HG02610 (cell line): Measurements from ENCODE around the gene KRTAP4-11.
"Not testable (repeated sequence)": the region's sequence is repeated elsewhere in the genome, so short reads cannot be mapped to it uniquely, and the experiment has no call there.

Experiments used
- ATAC-seq: cut with Tn5 transposase; IDR thresholded peaks from one replicate; pipeline ENCODE4 v1.9.1; 2021; ENCODE audit warnings: mild to moderate bottlenecking, moderate library complexity; ENCODE audit not compliant: unreplicated experiment

The KRTAP4-11 gene

DNA sequence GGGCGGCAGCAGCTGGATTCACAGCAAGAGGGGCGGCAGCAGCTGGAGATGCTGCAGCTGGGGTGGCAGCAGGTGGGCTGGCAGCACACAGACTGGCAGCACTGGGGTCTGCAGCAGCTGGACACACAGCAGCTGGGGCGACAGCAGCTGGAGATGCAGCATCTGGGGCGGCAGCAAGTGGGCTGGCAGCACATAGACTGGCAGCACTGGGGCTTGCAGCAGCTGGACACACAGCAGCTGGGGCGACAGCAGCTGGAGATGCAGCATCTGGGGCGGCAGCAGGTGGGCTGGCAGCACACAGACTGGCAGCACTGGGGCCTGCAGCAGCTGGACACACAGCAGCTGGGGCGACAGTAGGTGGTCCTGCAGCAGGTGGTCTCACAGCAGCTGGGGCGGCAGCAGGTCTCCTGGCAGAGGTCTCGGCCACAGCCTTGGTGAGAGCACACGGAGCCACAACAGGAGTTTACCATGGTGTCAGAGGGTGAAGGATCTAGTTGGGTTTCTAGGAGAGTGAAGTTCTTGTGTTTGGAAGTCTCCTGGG lies at the start of gene KRTAP4-11:
TSS of gene KRTAP4-11 (minus strand) at position 528 of the 541 bp plus-strand sequence. CDS start at position 470, 58 bp downstream.
- not testable (repeated sequence) for ATAC-seq

- ATAC-seq: no peak
These were observed 49.4 kb upstream of the KRTAP4-11 start for GRCh38 chr17:41167561-41167960.

DNA sequence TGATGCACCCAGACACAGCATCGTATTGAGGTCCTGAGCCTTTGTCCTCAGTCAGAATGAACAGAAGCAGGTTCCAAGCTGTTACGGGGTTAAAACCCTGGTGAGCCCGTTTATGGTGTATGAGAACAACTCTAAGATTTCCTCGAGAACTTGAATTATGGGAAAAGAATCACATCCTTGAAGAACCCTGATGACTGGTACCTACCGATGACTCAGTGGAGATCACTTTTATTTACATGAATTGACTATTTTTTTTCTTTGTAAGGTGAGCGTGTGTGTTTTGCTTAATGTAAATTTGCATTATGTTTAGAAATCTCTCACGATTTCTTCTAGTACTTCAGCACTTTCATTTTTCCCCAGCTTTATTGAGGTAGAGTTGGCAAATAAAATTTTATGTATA lies 45.7 kb upstream of the KRTAP4-11 start:
- ATAC-seq: no peak

DNA sequence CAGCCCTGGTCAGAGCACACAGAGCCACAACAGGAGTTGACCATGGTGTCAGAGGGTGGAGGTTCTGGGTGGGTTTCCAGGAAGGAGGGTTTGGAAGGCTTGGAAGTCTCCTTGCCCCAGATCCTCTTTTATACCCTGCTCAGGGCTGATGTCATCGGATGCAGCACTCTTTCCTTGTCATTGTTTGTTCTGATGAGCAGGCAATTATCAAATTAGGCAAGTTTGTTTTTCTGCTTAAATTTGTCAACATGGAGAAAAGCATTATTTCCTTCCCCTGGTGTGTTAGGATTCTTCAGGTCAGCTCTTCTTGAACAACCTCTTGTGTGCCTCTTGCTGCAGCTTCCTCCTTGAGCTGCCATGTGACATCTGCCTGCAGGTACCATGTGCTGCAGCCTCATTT lies 42.5 kb upstream of the KRTAP4-11 start, which contains the start of gene KRTAP4-4:
TSS of gene KRTAP4-4 (minus strand) at position 101 of the 400 bp plus-strand sequence. CDS start at position 44, 57 bp downstream.
- ATAC-seq: no peak

DNA sequence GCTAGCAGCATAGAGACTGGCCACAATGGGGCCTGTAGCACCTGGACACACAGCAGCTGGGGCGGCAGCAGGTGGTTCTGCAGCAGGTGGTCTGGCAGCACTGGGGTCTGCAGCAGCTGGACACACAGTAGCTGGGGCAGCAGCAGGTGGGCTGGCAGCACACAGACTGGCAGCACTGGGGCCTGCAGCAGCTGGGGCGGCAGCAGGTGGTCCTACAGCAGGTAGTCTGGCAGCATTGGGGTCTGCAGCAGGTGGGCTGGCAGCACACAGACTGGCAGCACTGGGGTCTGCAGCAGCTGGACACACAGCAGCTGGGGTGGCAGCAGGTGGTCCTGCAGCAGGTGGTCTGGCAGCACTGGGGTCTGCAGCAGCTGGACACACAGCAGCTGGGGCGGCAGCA lies 42.0 kb upstream of the KRTAP4-11 start:
- not testable (repeated sequence) for ATAC-seq

DNA sequence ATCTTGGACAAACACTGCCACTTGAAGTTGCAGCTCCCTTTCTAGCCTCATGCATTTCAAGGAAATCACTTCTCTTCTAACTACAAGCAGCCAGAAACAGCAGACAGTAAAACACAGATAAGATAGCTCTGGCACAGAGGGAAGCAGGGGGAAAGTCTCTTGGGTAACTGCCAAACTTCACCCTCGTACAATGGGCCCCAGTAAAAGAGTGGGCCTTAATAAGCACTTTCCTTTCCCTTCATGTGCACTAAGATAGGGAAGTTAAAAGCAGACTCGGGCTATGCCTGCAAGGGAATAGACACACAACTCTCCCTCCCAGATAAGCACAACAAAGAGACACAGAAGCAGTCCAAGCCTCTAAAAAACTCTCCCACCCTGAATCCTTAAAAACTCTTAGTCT lies 35.7 kb upstream of the KRTAP4-11 start:
- ATAC-seq: no peak

DNA sequence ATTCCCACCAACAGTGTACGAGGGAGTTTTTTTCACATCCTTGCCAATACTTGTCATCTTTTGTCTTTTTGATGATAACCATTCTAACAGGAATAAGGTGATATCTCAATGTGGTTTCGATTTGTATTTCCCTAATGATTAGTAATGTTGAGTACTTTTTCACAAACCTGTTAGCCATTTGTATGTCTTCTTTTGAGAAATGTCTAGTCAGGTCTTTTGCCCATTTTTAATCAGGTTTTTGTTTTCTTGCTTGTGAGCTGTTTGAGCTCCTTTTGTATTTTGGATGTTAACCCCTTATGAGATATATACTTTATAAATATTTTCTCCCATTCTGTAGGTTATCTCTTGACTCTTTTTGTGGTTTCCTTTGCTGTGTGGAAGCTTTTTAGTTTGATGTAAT lies 33.4 kb upstream of the KRTAP4-11 start:
- ATAC-seq: no peak

- no peak for ATAC-seq
These were observed 31.9 kb upstream of the KRTAP4-11 start for GRCh38 chr17:41150026-41150425.

DNA sequence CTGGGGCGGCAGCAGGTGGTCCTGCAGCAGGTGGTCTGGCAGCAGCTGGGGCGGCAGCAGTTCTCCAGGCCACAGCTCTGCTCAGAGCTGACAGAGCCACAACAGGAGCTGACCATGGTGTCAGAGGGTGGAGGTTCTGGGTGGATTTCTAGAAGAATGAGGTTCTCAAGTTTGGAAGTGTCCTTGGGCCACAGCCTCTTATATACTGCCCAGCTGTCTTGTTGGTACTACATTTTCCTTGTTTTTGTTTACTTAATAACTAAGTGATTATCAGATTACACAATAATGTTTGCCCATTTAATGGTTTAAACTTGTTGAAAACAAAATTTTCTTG lies 31.4 kb upstream of the KRTAP4-11 start, which contains the start of gene KRTAP4-5:
TSS of gene KRTAP4-5 (minus strand) at position 174 of the 334 bp plus-strand sequence. CDS start at position 116, 58 bp downstream.
- no peak for ATAC-seq

DNA sequence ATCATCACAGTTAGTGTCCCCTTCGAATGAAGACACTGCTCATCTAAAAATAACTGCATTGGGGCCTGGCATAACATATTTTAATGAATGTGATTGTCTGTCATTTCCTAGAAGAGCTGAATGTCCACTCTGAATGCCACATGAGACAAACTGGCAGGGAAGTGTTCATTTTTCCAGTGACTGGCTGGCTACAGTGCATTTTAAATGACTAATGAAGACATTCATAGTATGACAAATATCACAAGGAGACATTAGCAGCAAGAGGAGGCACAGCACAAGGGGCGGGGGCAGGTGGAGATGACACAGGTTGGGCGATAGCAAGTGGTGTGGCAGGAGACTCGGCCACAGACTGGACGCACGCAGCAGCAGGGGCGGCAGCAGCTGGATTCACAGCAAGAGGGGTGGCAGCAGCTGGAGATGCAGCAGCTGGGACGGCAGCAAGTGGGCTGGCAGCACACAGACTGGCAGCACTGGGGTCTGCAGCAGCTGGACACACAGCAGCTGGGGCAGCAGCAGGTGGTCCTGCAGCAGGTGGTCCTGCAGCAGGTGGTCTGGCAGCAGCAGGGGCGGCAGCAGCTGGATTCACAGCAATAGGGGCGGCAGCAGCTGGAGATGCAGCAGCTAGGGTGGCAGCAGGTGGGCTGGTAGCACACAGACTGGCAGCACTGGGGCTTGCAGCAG lies 30.9 kb upstream of the KRTAP4-11 start:
- ATAC-seq: not testable (repeated sequence)

DNA sequence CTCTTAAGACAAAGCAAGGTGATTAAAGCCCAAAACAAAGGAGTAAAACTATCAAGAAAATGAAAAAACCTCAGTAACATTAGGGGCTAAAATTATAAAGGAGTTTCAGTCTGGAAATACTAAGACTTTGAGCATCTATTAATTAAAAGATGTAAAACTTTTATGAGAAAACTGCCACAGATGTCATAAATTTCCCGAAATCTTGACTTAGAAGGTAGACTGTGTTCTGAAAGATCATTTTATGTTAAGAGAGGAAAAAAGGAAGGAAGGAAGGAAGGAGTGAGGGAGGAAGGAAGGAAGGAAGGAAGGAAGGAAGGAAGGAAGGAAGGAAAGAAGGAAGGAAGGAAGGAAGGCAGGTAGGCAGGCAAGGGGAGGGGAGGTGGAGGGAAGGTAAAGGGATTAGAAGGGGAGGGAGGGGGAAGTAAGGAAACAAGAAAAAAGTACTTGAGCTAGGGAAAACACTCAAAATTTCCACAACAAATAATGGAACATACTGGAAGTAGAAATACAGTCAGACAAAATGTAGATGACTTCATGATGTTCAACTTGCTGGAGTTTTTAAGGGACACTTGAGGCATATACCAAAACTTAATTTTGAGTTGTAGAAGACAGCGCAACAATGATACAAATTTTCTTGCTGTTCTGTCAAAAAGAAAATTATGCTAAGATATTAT lies 29.5 kb upstream of the KRTAP4-11 start:
- no peak for ATAC-seq

- no peak for ATAC-seq
These were observed 27.1 kb upstream of the KRTAP4-11 start for GRCh38 chr17:41145261-41145660.

GRCh38 chr17:41144846-41145245 lies 26.7 kb upstream of the KRTAP4-11 start:
- no peak for ATAC-seq

DNA sequence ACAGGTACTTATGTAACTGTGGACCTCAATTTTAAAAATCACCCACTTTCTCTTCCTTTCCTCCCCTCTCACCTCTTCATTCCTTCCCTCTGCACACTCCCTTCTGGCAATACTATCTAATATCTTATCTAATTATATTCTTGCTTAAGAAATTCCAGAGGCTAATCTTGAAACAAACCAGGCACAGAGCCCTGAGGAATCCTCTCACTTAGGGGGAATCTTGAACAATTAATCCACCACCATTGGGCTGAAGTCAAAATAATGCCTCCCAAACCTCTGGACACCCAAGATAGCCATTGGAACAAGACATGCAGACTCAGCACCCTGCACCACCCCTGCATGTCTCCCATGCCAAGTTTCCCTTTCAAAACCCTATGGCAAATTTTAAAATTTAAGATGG lies 23.2 kb upstream of the KRTAP4-11 start:
- no peak for ATAC-seq

DNA sequence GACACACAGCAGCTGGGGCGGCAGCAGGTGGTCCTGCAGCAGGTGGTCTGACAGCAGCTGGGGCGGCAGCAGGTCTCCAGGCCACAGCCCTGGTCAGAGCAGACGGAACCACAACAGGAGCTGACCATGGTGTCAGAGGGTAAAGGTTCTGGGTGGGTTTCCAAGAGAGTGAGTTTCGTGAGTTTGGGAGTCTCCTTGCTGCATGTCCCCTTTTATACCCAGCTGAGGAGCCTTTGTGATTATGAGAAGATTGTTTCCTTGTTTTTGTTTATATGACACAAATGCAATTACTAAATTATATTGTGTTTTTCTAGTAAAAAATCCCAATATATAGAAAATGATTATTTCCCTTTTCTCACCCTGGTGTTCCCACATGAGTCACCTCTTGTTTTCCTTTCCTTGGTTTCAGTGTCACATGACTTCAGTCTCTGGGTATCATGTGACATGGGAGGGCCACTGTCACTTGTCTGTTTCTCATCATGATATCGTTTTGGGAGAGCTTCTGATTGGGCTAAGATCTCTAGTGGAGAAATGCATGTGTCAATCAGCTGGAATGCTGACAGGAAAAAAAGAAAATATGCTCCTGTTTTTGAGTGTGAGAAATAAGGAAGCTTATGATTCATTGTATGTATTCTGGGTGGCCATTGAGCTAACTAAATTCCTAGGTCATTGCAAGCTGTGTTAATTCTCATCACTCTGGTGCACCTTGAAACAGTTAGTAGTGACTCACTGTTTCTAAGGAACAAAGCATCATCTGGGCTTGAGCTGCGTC lies 22.4 kb upstream of the KRTAP4-11 start, which contains the start of gene KRTAP4-6:
TSS of gene KRTAP4-6 (minus strand) at position 185 of the 772 bp plus-strand sequence. CDS start at position 128, 57 bp downstream.
- no peak for ATAC-seq

DNA sequence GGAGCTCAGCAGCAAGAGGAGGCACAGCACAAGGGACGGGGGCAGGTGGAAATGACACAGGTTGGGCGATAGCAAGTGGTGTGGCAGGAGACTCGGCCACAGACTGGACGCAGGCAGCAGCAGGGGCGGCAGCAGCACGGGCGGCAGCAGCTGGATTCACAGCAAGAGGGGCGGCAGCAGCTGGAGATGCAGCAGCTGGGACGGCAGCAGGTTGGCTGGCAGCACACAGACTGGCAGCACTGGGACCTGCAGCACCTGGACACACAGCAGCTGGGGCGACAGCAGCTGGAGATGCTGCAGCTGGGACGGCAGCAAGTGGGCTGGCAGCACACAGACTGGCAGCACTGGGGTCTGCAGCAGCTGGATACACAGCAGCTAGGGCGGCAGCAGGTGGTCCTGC lies 21.7 kb upstream of the KRTAP4-11 start:
- not testable (repeated sequence) for ATAC-seq

- no peak for ATAC-seq
These were observed 15.9 kb upstream of the KRTAP4-11 start for GRCh38 chr17:41133880-41134735.

- ATAC-seq: no peak
These were observed 13.8 kb upstream of the KRTAP4-11 start for GRCh38 chr17:41131979-41132378.

- ATAC-seq: no peak
These were observed 9.2 kb upstream of the KRTAP4-11 start for GRCh38 chr17:41127371-41127770.

DNA sequence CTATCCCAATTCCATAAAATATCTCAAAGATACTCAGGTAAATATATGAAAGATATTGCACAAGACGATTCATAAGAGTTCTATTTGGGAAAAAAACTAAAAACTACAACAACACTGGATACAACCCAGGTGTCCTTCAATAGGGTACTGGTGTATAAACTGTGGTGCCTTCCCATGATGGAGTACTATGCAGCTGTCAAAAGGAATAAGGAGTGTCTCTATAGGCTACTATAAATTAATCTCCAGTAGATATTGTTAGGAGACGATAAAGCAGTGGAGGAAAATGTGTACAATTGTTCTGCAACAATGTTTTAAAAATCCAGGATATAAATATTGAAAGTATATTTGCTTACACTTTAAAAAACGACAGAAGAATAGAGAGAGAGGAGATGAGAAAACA lies 8.2 kb upstream of the KRTAP4-11 start:
- no peak for ATAC-seq
